Measurements from ENCODE around the gene PFDN4. TPM values are rescaled to one million over a fixed set of nuclear protein-coding genes. Genes with fewer than 3 reads are reported as not detected.
A peak's percentile ranks its signal among the peaks of the same experiment; 100 is the strongest.

The PFDN4 gene
- total and polyA plus RNA-seq, 2 experiments from 2014 or later: 64.5 to 80.1 TPM

GRCh38 chr20:54190217-54190616 is 17.7 kb upstream of the PFDN4 start:
- H3F3A ChIP-seq (ENCODE audit: insufficient read depth): no peaks in the 10 kb centered on the region
- 52 to 66% methylated on average over 2 of the region's 2 CpGs for WGBS, 2 experiments (ENCODE audit: low coverage in 1 of 2, low lambda C conversion rate in 2 of 2, missing lambda C conversion rate in 2 of 2)
- no peaks in the 10 kb centered on the region for H3K27me3 ChIP-seq (replicated peaks; ENCODE audit: insufficient read depth)
- H2AFZ ChIP-seq: no peak overlapping the region
- H3K4me2 ChIP-seq (ENCODE audit: unreplicated experiment): no peak overlapping the region
- H3K9ac ChIP-seq: no peak overlapping the region
- H3K9me3 ChIP-seq (ENCODE audit: low read depth): no peaks in the 10 kb centered on the region
- H3K36me3 ChIP-seq (ENCODE audit: low read depth): no peaks in the 10 kb centered on the region
- no peak overlapping the region for H3K27ac ChIP-seq
- in situ Hi-C loops (cut with MboI): loop anchor here (25.0 kb wide), 2 partner anchors 228 to 603 kb away; partner anchors contain the start of gene ZNF217
- no peaks in the 10 kb centered on the region for H3K79me2 ChIP-seq (ENCODE audit: insufficient read depth)
- no peaks in the 10 kb centered on the region for H3K9me2 ChIP-seq (ENCODE audit: insufficient read depth)
- H3K4me3 ChIP-seq: no peak overlapping the region
- H3K4me1 ChIP-seq (ENCODE audit: insufficient read depth): peaks cover 15% of the 10 kb centered on the region
- no peaks in the 10 kb centered on the region for H4K20me1 ChIP-seq (ENCODE audit: insufficient read depth)
- no peak for DNase-seq
- TF ChIP-seq EZH2phosphoT487 (IDR thresholded peaks at IDR 0.05; ENCODE audit: insufficient read depth, low read depth) (no peak), EZH2 (IDR thresholded peaks at IDR 0.05; ENCODE audit: insufficient read depth, poor library complexity, severe bottlenecking) (no peak)

- H3K4me3 ChIP-seq: no peak overlapping the region
- H3F3A ChIP-seq (ENCODE audit: insufficient read depth): 0 out of 2 replicates have a peak, but pooled peaks cover 6% of the 10 kb centered on the region
- peaks cover 18% of the 10 kb centered on the region for H3K4me1 ChIP-seq (ENCODE audit: insufficient read depth)
- H4K20me1 ChIP-seq (ENCODE audit: insufficient read depth): no peaks in the 10 kb centered on the region
- WGBS, 2 experiments (ENCODE audit: low coverage in 1 of 2, low lambda C conversion rate in 2 of 2, missing lambda C conversion rate in 2 of 2): 96% methylated on average over 5 of the region's 5 CpGs
- H3K4me2 ChIP-seq (ENCODE audit: unreplicated experiment): no peak overlapping the region
- in situ Hi-C loops (cut with MboI): loop anchor here (25.0 kb wide), 2 partner anchors 232 to 607 kb away; partner anchors contain the start of gene ZNF217
- no peak overlapping the region for H3K27ac ChIP-seq
- TF ChIP-seq EZH2phosphoT487 (IDR thresholded peaks at IDR 0.05; ENCODE audit: insufficient read depth, low read depth) (no peak), EZH2 (IDR thresholded peaks at IDR 0.05; ENCODE audit: insufficient read depth, poor library complexity, severe bottlenecking) (no peak)
- no peaks in the 10 kb centered on the region for H3K9me3 ChIP-seq (ENCODE audit: low read depth)
- H3K79me2 ChIP-seq (ENCODE audit: insufficient read depth): no peaks in the 10 kb centered on the region
- no peaks in the 10 kb centered on the region for H3K27me3 ChIP-seq (replicated peaks; ENCODE audit: insufficient read depth)
- no peak for DNase-seq
- H2AFZ ChIP-seq: no peak overlapping the region
- no peak overlapping the region for H3K9ac ChIP-seq
- H3K9me2 ChIP-seq (ENCODE audit: insufficient read depth): no peaks in the 10 kb centered on the region
- H3K36me3 ChIP-seq (ENCODE audit: low read depth): no peaks in the 10 kb centered on the region
Measured at GRCh38 chr20:54193817-54194216, 14.1 kb upstream of the PFDN4 start.

- H3K27me3 ChIP-seq (replicated peaks; ENCODE audit: insufficient read depth): no peaks in the 10 kb centered on the region
- no peaks in the 10 kb centered on the region for H3K9me2 ChIP-seq (ENCODE audit: insufficient read depth)
- peak; percentile 54 for DNase-seq
- H3K4me3 ChIP-seq: no peak overlapping the region
- no peaks in the 10 kb centered on the region for H3K9me3 ChIP-seq (ENCODE audit: low read depth)
- TF ChIP-seq EZH2 (IDR thresholded peaks at IDR 0.05; ENCODE audit: insufficient read depth, poor library complexity, severe bottlenecking) (no peak), EZH2phosphoT487 (IDR thresholded peaks at IDR 0.05; ENCODE audit: insufficient read depth, low read depth) (no peak)
- H4K20me1 ChIP-seq (ENCODE audit: insufficient read depth): no peaks in the 10 kb centered on the region
- H3K4me2 ChIP-seq (ENCODE audit: unreplicated experiment): no peak overlapping the region
- 80% methylated on average over 11 of the region's 11 CpGs for WGBS, 2 experiments (ENCODE audit: low coverage in 1 of 2, low lambda C conversion rate in 2 of 2, missing lambda C conversion rate in 2 of 2)
- no peak overlapping the region for H3K9ac ChIP-seq
- in situ Hi-C loops (cut with MboI): loop anchor here (5.0 to 25.0 kb wide), 3 partner anchors 98 to 608 kb away; partner anchors contain the start of gene ZNF217
- no peak overlapping the region for H2AFZ ChIP-seq
- no peaks in the 10 kb centered on the region for H3K79me2 ChIP-seq (ENCODE audit: insufficient read depth)
- H3K27ac ChIP-seq: no peak overlapping the region
- H3F3A ChIP-seq (ENCODE audit: insufficient read depth): 0 out of 2 replicates have a peak, but pooled peaks cover 6% of the 10 kb centered on the region
- no peaks in the 10 kb centered on the region for H3K36me3 ChIP-seq (ENCODE audit: low read depth)
- peaks cover 10% of the 10 kb centered on the region for H3K4me1 ChIP-seq (ENCODE audit: insufficient read depth)
Measured at GRCh38 chr20:54194724-54195438, 13.0 kb upstream of the PFDN4 start.

GRCh38 chr20:54195483-54196472 is 12.1 kb upstream of the PFDN4 start:
- in situ Hi-C loops (cut with MboI): loop anchor here (5.0 to 25.0 kb wide), 3 partner anchors 98 to 608 kb away; partner anchors contain the start of gene ZNF217
- no peak overlapping the region for H2AFZ ChIP-seq
- H4K20me1 ChIP-seq (ENCODE audit: insufficient read depth): no peaks in the 10 kb centered on the region
- no peak overlapping the region for H3K27ac ChIP-seq
- no peak overlapping the region for H3K9ac ChIP-seq
- H3K27me3 ChIP-seq (replicated peaks; ENCODE audit: insufficient read depth): no peaks in the 10 kb centered on the region
- H3K4me3 ChIP-seq: no peak overlapping the region
- WGBS, 2 experiments (ENCODE audit: low coverage in 1 of 2, low lambda C conversion rate in 2 of 2, missing lambda C conversion rate in 2 of 2): 88 to 90% methylated on average over 13 of the region's 13 CpGs
- DNase-seq: no peak
- no peaks in the 10 kb centered on the region for H3K79me2 ChIP-seq (ENCODE audit: insufficient read depth)
- H3K9me3 ChIP-seq (ENCODE audit: low read depth): no peaks in the 10 kb centered on the region
- H3K4me1 ChIP-seq (ENCODE audit: insufficient read depth): peaks cover 8% of the 10 kb centered on the region
- no peak overlapping the region for H3K4me2 ChIP-seq (ENCODE audit: unreplicated experiment)
- TF ChIP-seq EZH2phosphoT487 (IDR thresholded peaks at IDR 0.05; ENCODE audit: insufficient read depth, low read depth) (no peak), EZH2 (IDR thresholded peaks at IDR 0.05; ENCODE audit: insufficient read depth, poor library complexity, severe bottlenecking) (no peak)
- H3K36me3 ChIP-seq (ENCODE audit: low read depth): no peaks in the 10 kb centered on the region
- no peaks in the 10 kb centered on the region for H3K9me2 ChIP-seq (ENCODE audit: insufficient read depth)
- H3F3A ChIP-seq (ENCODE audit: insufficient read depth): 0 out of 2 replicates have a peak, but pooled peaks cover 6% of the 10 kb centered on the region

Data from GM23248 (cell line).